Vagina (tissue), 2 donors: ENCODE results near the gene GJA4.

Experiments used
- CTCF ChIP-seq, 3 experiments: fragments of 450-650 bp in 2 of 3; fragments of 200-600 bp in 1 of 3; sonication (generic) in 1 of 3; IDR thresholded peaks; one replicate each; pipeline ENCODE4 v1.5.1; 2017 to 2019; ENCODE audit warnings: antibody characterized with exemption in 3 of 3, mild to moderate bottlenecking in 2 of 3, moderate library complexity in 2 of 3
- POLR2A ChIP-seq, 2 donors: fragments of 450-650 bp; IDR thresholded peaks; one replicate each; pipeline ENCODE4 v1.6.1; 2017; ENCODE audit warnings: antibody characterized with exemption in 2 of 2, mild to moderate bottlenecking in 2 of 2, moderate library complexity in 2 of 2
- POLR2AphosphoS5 ChIP-seq, 2 donors: sonication (generic); formaldehyde crosslinking; IDR thresholded peaks; one replicate each; pipeline ENCODE4 v1.9.0; 2017; ENCODE audit warnings: antibody characterized with exemption in 2 of 2, mild to moderate bottlenecking in 2 of 2, low read depth in 1 of 2; ENCODE audit not compliant: insufficient read depth in 1 of 2

- TF ChIP-seq POLR2AphosphoS5 (IDR thresholded peaks at IDR 0.05; ENCODE audit: insufficient read depth in 1 of 2, low read depth in 1 of 2) (no peak), CTCF (IDR thresholded peaks at IDR 0.05) (no peak), POLR2A (IDR thresholded peaks at IDR 0.05) (no peak)
Measured at GRCh38 chr1:34796990-34797389, 4.2 kb downstream of the GJA4 start.
